Right lobe of liver (tissue), 4 donors: ENCODE data around the gene WDR27.

ENCODE experiments used
- POLR2A ChIP-seq: fragments of 450-650 bp; IDR thresholded peaks from one replicate; pipeline ENCODE4 v1.6.1; 2017; ENCODE audit warnings: antibody characterized with exemption, mild to moderate bottlenecking
- TF ChIP-seq, protein P1 (sequence below), 4 donors: fragments of 200-600 bp in 3 of 4; fragments of 450-650 bp in 1 of 4; IDR thresholded peaks; one replicate each; pipeline versions ENCODE4 v1.5.1 to v1.8.0; 2016 to 2022; ENCODE audit warnings: antibody characterized with exemption in 4 of 4, mild to moderate bottlenecking in 2 of 4
- donor health status: DM: no; HTN: no; CAD: no.
- donor health status: DM: no; HTN: no; CAD: no.
- donor health status: DM: no; HTN: yes; CAD: no.

DNA sequence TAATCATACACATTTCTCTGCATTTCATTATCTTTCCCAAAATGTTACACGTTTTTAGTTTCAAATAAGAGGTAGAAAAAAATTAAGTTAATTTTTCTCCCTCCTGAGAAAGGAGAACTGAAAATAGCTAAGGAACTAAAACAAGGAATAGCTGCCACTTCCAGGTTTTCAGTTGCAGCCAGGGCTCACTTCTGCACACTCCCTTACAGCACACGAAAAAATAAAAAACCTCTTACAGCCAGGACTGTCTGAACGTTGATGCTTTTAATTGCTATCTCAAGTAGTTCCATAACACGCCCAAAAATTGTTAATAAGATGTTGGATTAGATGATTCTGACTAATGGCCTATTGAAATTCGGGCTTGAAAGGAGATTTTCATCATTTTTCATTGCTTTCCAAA lies 294.5 kb downstream of the WDR27 start:
- TF ChIP-seq, protein P1, sequence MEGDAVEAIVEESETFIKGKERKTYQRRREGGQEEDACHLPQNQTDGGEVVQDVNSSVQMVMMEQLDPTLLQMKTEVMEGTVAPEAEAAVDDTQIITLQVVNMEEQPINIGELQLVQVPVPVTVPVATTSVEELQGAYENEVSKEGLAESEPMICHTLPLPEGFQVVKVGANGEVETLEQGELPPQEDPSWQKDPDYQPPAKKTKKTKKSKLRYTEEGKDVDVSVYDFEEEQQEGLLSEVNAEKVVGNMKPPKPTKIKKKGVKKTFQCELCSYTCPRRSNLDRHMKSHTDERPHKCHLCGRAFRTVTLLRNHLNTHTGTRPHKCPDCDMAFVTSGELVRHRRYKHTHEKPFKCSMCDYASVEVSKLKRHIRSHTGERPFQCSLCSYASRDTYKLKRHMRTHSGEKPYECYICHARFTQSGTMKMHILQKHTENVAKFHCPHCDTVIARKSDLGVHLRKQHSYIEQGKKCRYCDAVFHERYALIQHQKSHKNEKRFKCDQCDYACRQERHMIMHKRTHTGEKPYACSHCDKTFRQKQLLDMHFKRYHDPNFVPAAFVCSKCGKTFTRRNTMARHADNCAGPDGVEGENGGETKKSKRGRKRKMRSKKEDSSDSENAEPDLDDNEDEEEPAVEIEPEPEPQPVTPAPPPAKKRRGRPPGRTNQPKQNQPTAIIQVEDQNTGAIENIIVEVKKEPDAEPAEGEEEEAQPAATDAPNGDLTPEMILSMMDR (IDR thresholded peaks at IDR 0.05), result no peak
- no peak for TF ChIP-seq POLR2A
